Lower leg skin (tissue), 4 donors: ENCODE results near the gene CDC6. TPM values are rescaled to one million over a fixed set of nuclear protein-coding genes. Genes with fewer than 3 reads are reported as not detected.

ENCODE experiments used
- DNase-seq, 2 donors: peaks; one replicate each; pipeline ENCODE4 v3.0.0-alpha.2; 2019; ENCODE audit warnings: low spot score in 2 of 2
- H3K4me3 ChIP-seq: fragments of 200-600 bp; sonication (generic); 2 replicates; pipeline ENCODE4 v1.5.1; 2017; ENCODE audit warnings: mild to moderate bottlenecking, low read depth; ENCODE audit not compliant: poor library complexity, severe bottlenecking
- CTCF ChIP-seq, 3 donors: fragments of 450-650 bp; IDR thresholded peaks; one replicate each; pipeline ENCODE4 v1.5.1; 2016; ENCODE audit warnings: antibody characterized with exemption in 3 of 3, mild to moderate bottlenecking in 3 of 3, moderate library complexity in 2 of 3
- POLR2A ChIP-seq, 2 donors: fragments of 450-650 bp; IDR thresholded peaks; one replicate each; pipeline ENCODE4 v1.6.1; 2016 to 2017; ENCODE audit warnings: antibody characterized with exemption in 2 of 2, mild to moderate bottlenecking in 1 of 2, moderate library complexity in 1 of 2
- WGBS, 2 donors: methylation state at CpG; one replicate each; pipeline ENCODE4 v1.1.5; 2018; 5-methylcytosine and 5-hydroxymethylcytosine counted together
- intact Hi-C: fragments of 100-400 bp; cut with DNase I; formaldehyde crosslinking; loops from one replicate; pipeline ENCODE4 v1.15.0; 2023; ENCODE audit warnings: low total_unique reads
- total RNA-seq, 4 donors: library from RNA; depleted of rRNA; stranded (reverse); fragments of >200 nt; gene quantifications; one replicate each; pipeline ENCODE4 v1.1.0, GENCODE V29; 2016

The CDC6 gene
- total RNA-seq, 4 donors from 2014 or later, result 0.42 to 1.6 (median 1.0) TPM

- no peak overlapping the region for H3K4me3 ChIP-seq
- WGBS, 2 donors, result 0 to 7% methylated on average over 4 of the region's 4 CpGs
- intact Hi-C loops, result no loop called here
- no peak for DNase-seq
- TF ChIP-seq POLR2A (IDR thresholded peaks at IDR 0.05) (no peak), CTCF (IDR thresholded peaks at IDR 0.05) (no peak)
Observed at GRCh38 chr17:40321961-40322357, 34.3 kb downstream of the CDC6 start.

GRCh38 chr17:40322358-40323315 is 35.0 kb downstream of the CDC6 start:
- 4 to 10% methylated on average over 18 to 19 of the region's 19 CpGs for WGBS, 2 donors
- H3K4me3 ChIP-seq, result no peak overlapping the region
- TF ChIP-seq POLR2A (IDR thresholded peaks at IDR 0.05), result no peak
- TF ChIP-seq CTCF (IDR thresholded peaks at IDR 0.05), result no peak
- DNase-seq, result peak in 1 of 2 donors; percentile 95
- intact Hi-C loops, result no loop called here

- intact Hi-C loops, result no loop called here
- 27 to 31% methylated on average over 10 of the region's 10 CpGs for WGBS, 2 donors
- peak in 1 of 2 donors; percentile 93 for DNase-seq
- TF ChIP-seq CTCF (IDR thresholded peaks at IDR 0.05), result no peak
- TF ChIP-seq POLR2A (IDR thresholded peaks at IDR 0.05), result no peak
- H3K4me3 ChIP-seq, result no peak overlapping the region
Observed at GRCh38 chr17:40323391-40324381, 36.0 kb downstream of the CDC6 start.

DNA sequence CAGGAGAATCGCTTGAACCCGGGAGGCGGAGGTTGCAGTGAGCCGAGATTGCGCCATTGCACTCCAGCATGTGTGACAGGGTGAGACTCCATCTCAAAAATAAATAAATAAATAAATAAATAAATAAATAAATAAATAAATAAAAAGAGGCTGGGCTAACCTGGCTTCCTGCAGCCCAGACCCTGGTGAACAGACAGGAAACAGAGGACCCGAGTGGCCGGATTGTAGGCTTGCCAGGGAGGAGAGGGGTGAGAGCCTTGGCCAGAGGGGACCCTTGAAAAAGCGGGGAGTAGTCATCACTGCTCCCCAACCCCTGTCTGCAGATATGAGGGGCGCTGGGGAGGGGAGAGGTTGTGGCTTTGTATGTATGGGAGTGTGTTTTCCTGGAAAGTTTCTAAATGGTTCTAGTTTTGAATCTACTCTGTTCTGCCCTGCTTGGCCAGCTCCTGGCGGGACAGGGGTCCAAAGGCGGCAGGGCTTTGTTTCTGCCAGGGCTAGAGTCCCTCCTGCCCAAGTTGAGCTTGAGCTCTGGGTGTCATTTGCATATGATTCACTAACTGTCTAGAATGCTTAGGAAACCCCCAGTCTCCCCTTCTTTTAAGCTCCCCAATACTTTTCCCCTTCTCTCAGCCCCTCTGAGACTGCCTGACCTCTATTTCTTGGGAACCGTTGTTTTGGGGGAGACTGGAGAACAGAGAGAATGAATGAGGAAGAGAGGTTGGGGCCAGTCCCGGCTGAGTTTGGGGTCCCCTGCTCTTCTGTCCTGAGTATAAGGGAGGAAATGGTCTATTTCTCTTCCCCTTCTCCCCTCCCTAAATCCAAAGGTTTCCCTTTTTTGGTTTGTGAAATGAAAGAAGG is 37.7 kb downstream of the CDC6 start:
- no peak overlapping the region for H3K4me3 ChIP-seq
- intact Hi-C loops, result no loop called here
- 72 to 75% methylated on average over 13 of the region's 13 CpGs for WGBS, 2 donors
- DNase-seq, result no peak
- no peak for TF ChIP-seq CTCF (IDR thresholded peaks at IDR 0.05)
- no peak for TF ChIP-seq POLR2A (IDR thresholded peaks at IDR 0.05)
